Measurements from ENCODE around the gene TGOLN2. TPM values are rescaled to one million over a fixed set of nuclear protein-coding genes. Genes with fewer than 3 reads are reported as not detected.

Gene TGOLN2
- total and polyA plus RNA-seq, 10 of the 15 experiments (the other 5 are each of a cell fraction or from before 2014, with no cell fraction given) = 13.8 to 92.3 (median 49.4) TPM

DNA sequence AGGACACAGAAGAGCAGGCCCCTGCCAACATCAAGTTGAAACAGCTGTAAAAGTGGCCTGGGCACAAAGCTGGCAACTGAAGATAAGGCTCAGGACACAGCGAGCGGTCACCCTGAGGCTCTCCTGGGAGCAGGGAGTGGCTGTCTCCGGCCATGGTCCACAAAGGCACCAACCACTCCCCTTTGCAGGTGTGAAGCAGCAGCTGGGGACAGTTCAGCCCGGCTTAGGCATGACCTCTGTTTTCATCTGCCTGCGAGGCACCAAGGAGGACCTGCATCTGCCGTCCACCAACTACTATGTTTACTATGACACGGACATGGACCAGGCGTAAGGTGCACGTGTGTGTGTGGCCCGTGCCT, 12.9 kb downstream of the TGOLN2 start:
- Histone ChIP-seq H3K9ac (ENCODE audit: control insufficient read depth, insufficient read depth, low read length) (no peak overlapping the region), H3K27ac (ENCODE audit: control insufficient read depth, insufficient read depth) (no peak overlapping the region), H3K36me3 (ENCODE audit: control insufficient read depth in 2 of 2, insufficient read depth in 2 of 2, low read length in 1 of 2) (peaks cover 3 to 17% of the 10 kb centered on the region in 2 experiments; a peak in 3 of 4 replicates), H4K20me1 (ENCODE audit: control insufficient read depth, insufficient read depth) (peaks cover 4% of the 10 kb centered on the region; the same call in 1 of the 2 replicates), H3K79me2 (ENCODE audit: control insufficient read depth, insufficient read depth, low read length) (peaks cover 9% of the 10 kb centered on the region), H3K4me2 (ENCODE audit: control insufficient read depth, insufficient read depth) (no peak overlapping the region), H3K27me3 (replicated peaks in 1 of 2; ENCODE audit: control insufficient read depth in 2 of 2, insufficient read depth in 2 of 2, low read length in 1 of 2) (no peaks in the 10 kb centered on the region), H3K4me1 (ENCODE audit: control insufficient read depth, insufficient read depth, low read length) (peaks cover 9% of the 10 kb centered on the region), H2AFZ (ENCODE audit: control insufficient read depth, low read depth, low read length) (no peak overlapping the region), H3K4me3 (no peak overlapping the region), H3K9me3 (replicated peaks; ENCODE audit: control insufficient read depth, insufficient read depth, low read length) (no peaks in the 10 kb centered on the region)
- TF ChIP-seq IKZF1 (conservative IDR thresholded peaks at IDR 0.05) (no peak), ASH2L (IDR thresholded peaks at IDR 0.05; ENCODE audit: borderline replicate concordance, low read depth) (no peak), ZZZ3 (IDR thresholded peaks at IDR 0.05; ENCODE audit: control insufficient read depth, insufficient read length, low read depth) (no peak), TBL1XR1 (IDR thresholded peaks at IDR 0.05; ENCODE audit: low read depth, low read length) (no peak), EZH2 (IDR thresholded peaks at IDR 0.05; ENCODE audit: borderline replicate concordance, control insufficient read depth, low read depth, low read length) (no peak), RUNX3 (IDR thresholded peaks at IDR 0.05; ENCODE audit: low read length) (no peak), FOS (IDR thresholded peaks at IDR 0.05; ENCODE audit: borderline replicate concordance, extremely low read depth, insufficient read length) (no peak), IRF4 (IDR thresholded peaks at IDR 0.05; ENCODE audit: low read depth, low read length) (no peak), CREM (IDR thresholded peaks at IDR 0.05; ENCODE audit: low read depth) (no peak), SREBF1 (IDR thresholded peaks at IDR 0.05; ENCODE audit: low read length) (no peak)
- TF ChIP-seq, protein P1, sequence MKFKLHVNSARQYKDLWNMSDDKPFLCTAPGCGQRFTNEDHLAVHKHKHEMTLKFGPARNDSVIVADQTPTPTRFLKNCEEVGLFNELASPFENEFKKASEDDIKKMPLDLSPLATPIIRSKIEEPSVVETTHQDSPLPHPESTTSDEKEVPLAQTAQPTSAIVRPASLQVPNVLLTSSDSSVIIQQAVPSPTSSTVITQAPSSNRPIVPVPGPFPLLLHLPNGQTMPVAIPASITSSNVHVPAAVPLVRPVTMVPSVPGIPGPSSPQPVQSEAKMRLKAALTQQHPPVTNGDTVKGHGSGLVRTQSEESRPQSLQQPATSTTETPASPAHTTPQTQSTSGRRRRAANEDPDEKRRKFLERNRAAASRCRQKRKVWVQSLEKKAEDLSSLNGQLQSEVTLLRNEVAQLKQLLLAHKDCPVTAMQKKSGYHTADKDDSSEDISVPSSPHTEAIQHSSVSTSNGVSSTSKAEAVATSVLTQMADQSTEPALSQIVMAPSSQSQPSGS (IDR thresholded peaks at IDR 0.05; ENCODE audit: low read length) = no peak
- TF ChIP-seq, protein P2, sequence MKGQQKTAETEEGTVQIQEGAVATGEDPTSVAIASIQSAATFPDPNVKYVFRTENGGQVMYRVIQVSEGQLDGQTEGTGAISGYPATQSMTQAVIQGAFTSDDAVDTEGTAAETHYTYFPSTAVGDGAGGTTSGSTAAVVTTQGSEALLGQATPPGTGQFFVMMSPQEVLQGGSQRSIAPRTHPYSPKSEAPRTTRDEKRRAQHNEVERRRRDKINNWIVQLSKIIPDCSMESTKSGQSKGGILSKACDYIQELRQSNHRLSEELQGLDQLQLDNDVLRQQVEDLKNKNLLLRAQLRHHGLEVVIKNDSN (IDR thresholded peaks at IDR 0.05; ENCODE audit: borderline replicate concordance, extremely low read length, insufficient read depth, low read depth, low read length) = no peak
- TF ChIP-seq, protein P3, sequence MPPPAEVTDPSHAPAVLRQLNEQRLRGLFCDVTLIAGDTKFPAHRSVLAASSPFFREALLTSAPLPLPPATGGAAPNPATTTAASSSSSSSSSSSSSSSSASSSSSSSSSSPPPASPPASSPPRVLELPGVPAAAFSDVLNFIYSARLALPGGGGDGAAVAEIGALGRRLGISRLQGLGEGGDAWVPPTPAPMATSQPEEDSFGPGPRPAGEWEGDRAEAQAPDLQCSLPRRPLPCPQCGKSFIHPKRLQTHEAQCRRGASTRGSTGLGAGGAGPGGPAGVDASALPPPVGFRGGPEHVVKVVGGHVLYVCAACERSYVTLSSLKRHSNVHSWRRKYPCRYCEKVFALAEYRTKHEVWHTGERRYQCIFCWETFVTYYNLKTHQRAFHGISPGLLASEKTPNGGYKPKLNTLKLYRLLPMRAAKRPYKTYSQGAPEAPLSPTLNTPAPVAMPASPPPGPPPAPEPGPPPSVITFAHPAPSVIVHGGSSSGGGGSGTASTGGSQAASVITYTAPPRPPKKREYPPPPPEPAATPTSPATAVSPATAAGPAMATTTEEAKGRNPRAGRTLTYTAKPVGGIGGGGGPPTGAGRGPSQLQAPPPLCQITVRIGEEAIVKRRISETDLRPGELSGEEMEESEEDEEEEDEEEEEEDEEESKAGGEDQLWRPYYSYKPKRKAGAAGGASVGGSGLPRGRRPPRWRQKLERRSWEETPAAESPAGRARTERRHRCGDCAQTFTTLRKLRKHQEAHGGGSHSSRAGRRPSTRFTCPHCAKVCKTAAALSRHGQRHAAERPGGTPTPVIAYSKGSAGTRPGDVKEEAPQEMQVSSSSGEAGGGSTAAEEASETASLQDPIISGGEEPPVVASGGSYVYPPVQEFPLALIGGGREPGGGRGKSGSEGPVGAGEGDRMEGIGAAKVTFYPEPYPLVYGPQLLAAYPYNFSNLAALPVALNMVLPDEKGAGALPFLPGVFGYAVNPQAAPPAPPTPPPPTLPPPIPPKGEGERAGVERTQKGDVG (CRISPR knock-in tag; IDR thresholded peaks at IDR 0.05) = no peak
- TF ChIP-seq, protein P4, sequence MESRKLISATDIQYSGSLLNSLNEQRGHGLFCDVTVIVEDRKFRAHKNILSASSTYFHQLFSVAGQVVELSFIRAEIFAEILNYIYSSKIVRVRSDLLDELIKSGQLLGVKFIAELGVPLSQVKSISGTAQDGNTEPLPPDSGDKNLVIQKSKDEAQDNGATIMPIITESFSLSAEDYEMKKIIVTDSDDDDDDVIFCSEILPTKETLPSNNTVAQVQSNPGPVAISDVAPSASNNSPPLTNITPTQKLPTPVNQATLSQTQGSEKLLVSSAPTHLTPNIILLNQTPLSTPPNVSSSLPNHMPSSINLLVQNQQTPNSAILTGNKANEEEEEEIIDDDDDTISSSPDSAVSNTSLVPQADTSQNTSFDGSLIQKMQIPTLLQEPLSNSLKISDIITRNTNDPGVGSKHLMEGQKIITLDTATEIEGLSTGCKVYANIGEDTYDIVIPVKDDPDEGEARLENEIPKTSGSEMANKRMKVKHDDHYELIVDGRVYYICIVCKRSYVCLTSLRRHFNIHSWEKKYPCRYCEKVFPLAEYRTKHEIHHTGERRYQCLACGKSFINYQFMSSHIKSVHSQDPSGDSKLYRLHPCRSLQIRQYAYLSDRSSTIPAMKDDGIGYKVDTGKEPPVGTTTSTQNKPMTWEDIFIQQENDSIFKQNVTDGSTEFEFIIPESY (IDR thresholded peaks at IDR 0.05) = no peak
- ATAC-seq = no peak
- no peak for DNase-seq (ENCODE audit: low read depth, low spot score)
- ChIA-PET CTCF (interaction anchor here (0.6 to 0.7 kb wide), 2 partner anchors 15 to 644 kb away, joined by 3 to 4 read pairs; no protein-coding TSS in a partner anchor), SMC1A (ENCODE audit: uncharacterized antibody, unreplicated experiment) (no interaction called here), RAD21 (ENCODE audit: unreplicated experiment) (no interaction called here), POLR2A (no interaction called here)
- in situ Hi-C loops (cut with MboI) = no loop called here
- no TSS peak for BruUV-seq (replicated peaks)
- FAIRE-seq = no peak
- WGBS (ENCODE audit: insufficient coverage, insufficient replicate concordance, low lambda C conversion rate, missing lambda C conversion rate) = 95% methylated on average over 10 of the region's 10 CpGs
- intact Hi-C loops (cut with micrococcal nuclease; ENCODE audit: unreplicated experiment) = loop anchor here (1.0 kb wide), 1 partner anchor 28 kb away; no protein-coding TSS in a partner anchor
